ENCODE data around the gene RGS1. TPM values are rescaled to one million over a fixed set of nuclear protein-coding genes. Genes with fewer than 3 reads are reported as not detected.

The RGS1 gene
- total and polyA plus RNA-seq, 2 of the 4 experiments (the other 2 are of a cell fraction), result not detected

DNA sequence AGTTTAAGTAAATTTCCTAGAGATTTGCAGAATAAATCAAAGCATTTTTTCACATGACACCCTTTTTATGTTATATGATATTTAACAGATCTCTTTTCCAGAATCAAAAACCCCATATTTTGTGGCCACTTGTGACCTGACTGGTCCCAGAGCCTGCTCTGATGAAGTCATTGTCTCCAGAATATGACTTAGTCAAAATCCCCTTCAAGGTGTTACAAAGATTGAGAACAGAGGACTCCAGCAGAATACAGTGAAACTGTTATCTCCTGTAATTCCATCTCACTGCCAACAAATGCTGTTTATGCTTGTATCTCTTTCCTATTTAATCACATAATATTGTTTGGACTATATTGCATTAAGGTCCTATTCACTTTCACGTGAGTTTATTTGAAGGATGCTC is 25.6 kb downstream of the RGS1 start:
- H3K27ac ChIP-seq (ENCODE audit: insufficient read depth, low read length), result no peak overlapping the region
- no peak overlapping the region for H2BK20ac ChIP-seq (ENCODE audit: low read depth, low read length)
- no peak overlapping the region for H3K4me2 ChIP-seq (ENCODE audit: low read depth, low read length)
- TF ChIP-seq CHD1 (IDR thresholded peaks at IDR 0.05; ENCODE audit: low read depth, low read length) (no peak), MXI1 (IDR thresholded peaks at IDR 0.05; ENCODE audit: borderline replicate concordance, low read depth, low read length) (no peak), FOS (IDR thresholded peaks at IDR 0.05; ENCODE audit: low read depth, low read length) (no peak), CTCF (conservative IDR thresholded peaks at IDR 0.05; ENCODE audit: low read depth, low read length) (no peak), BHLHE40 (IDR thresholded peaks at IDR 0.05; ENCODE audit: low read depth, low read length) (no peak)
- TF ChIP-seq, protein P1, sequence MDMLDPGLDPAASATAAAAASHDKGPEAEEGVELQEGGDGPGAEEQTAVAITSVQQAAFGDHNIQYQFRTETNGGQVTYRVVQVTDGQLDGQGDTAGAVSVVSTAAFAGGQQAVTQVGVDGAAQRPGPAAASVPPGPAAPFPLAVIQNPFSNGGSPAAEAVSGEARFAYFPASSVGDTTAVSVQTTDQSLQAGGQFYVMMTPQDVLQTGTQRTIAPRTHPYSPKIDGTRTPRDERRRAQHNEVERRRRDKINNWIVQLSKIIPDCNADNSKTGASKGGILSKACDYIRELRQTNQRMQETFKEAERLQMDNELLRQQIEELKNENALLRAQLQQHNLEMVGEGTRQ (IDR thresholded peaks at IDR 0.05; ENCODE audit: low read depth, low read length), result no peak
- H3K4ac ChIP-seq (ENCODE audit: low read depth, low read length), result no peak overlapping the region
- no TSS peak for BruUV-seq (replicated peaks)
- no peak overlapping the region for H3K4me3 ChIP-seq (ENCODE audit: insufficient read depth, low read depth, low read length)
- H3K9me3 ChIP-seq (ENCODE audit: control insufficient read depth, insufficient read depth, low read length), result no peaks in the 10 kb centered on the region
- H3K36me3 ChIP-seq (ENCODE audit: control insufficient read depth, insufficient read depth, low read length), result no peaks in the 10 kb centered on the region
- H3K9me1 ChIP-seq (ENCODE audit: insufficient read depth, low read length), result no peaks in the 10 kb centered on the region
- no peak overlapping the region for H4K8ac ChIP-seq (ENCODE audit: low read depth in 2 of 2, low read length in 2 of 2)
- DNase-seq (no peak), ATAC-seq (ENCODE audit: low read depth) (no peak)
- no peak overlapping the region for H3K9ac ChIP-seq (ENCODE audit: low read depth, low read length)
- no peaks in the 10 kb centered on the region for H3K4me1 ChIP-seq (ENCODE audit: control insufficient read depth, insufficient read depth, low read length)
- no peak overlapping the region for H2AK9ac ChIP-seq (replicated peaks; ENCODE audit: low read depth, low read length, poor library complexity)
- intact Hi-C loops (cut with micrococcal nuclease) (no loop called here), dilution Hi-C loops (cut with HindIII; ENCODE audit: low sequenced_read_pairs, unreplicated experiment) (no loop called here), in situ Hi-C loops (cut with MboI; ENCODE audit: low sequenced_read_pairs) (no loop called here)
- no peak overlapping the region for H3K23ac ChIP-seq (ENCODE audit: low read depth, low read length)
- H4K5ac ChIP-seq (ENCODE audit: low read depth, low read length), result no peak overlapping the region
- no peaks in the 10 kb centered on the region for H3K79me1 ChIP-seq (ENCODE audit: low read depth in 1 of 2, low read length in 2 of 2)
- no peak overlapping the region for H3K18ac ChIP-seq (ENCODE audit: low read depth, low read length)
- no peak overlapping the region for H2AFZ ChIP-seq (replicated peaks; ENCODE audit: low read length, poor library complexity)
- no peak overlapping the region for H3K56ac ChIP-seq (ENCODE audit: extremely low read depth, insufficient read depth, low read length)
- CTCF ChIA-PET, result interaction anchor here (0.8 kb wide), 1 partner anchor 94 kb away, joined by 4 read pairs; no protein-coding TSS in a partner anchor
- POLR2A ChIA-PET (ENCODE audit: unreplicated experiment), result no interaction called here
- H4K91ac ChIP-seq (ENCODE audit: insufficient read depth, low read depth, low read length), result no peak overlapping the region
- WGBS, 2 experiments (ENCODE audit: extremely low coverage in 2 of 2, insufficient read length in 1 of 2), result no CpG with 5 or more reads among the region's 1 CpG
- H2AK5ac ChIP-seq (ENCODE audit: low read depth, low read length), result no peak overlapping the region
- H2BK15ac ChIP-seq (ENCODE audit: low read depth, low read length), result no peak overlapping the region
- H2BK5ac ChIP-seq (ENCODE audit: low read depth, low read length, poor library complexity, severe bottlenecking), result no peak overlapping the region
- H3K27me3 ChIP-seq (ENCODE audit: control insufficient read depth, insufficient read depth, low read length), result no peaks in the 10 kb centered on the region
- no peak overlapping the region for H2BK120ac ChIP-seq (ENCODE audit: low read depth, low read length)
- H3K14ac ChIP-seq (replicated peaks; ENCODE audit: low read depth, low read length), result no peak overlapping the region
- no peaks in the 10 kb centered on the region for H4K20me1 ChIP-seq (ENCODE audit: insufficient read depth, low read length)
